Lower leg skin (tissue), 3 donors: ENCODE data around the gene MCF2L2.

Source experiments
- POLR2A ChIP-seq, 2 donors: fragments of 450-650 bp; IDR thresholded peaks; one replicate each; pipeline ENCODE4 v1.6.1; 2016 to 2017; ENCODE audit warnings: antibody characterized with exemption in 2 of 2, mild to moderate bottlenecking in 1 of 2, moderate library complexity in 1 of 2
- TF ChIP-seq, protein P1 (sequence below), 3 donors: fragments of 450-650 bp; IDR thresholded peaks; one replicate each; pipeline ENCODE4 v1.5.1; 2016; ENCODE audit warnings: antibody characterized with exemption in 3 of 3, mild to moderate bottlenecking in 3 of 3, moderate library complexity in 2 of 3

DNA sequence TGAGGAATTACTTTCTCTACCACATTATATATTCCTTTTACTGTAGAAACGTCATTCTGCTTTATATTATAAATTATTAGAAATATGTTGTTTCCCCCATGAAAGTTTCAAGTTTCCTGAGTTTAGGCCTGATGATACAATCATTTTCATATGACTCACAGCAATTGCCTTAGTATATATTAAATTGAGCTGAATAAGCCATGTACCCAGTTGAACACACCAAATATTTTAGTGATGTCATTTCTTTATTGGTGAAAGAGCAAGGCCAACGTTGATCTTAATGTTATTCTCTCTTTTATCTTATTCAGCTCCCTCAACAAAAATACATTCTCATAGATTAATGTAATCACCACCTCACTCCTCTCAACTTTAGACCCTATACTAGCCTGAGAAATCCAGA lies 144.5 kb downstream of the MCF2L2 start:
- TF ChIP-seq POLR2A (IDR thresholded peaks at IDR 0.05) = no peak
- TF ChIP-seq, protein P1, sequence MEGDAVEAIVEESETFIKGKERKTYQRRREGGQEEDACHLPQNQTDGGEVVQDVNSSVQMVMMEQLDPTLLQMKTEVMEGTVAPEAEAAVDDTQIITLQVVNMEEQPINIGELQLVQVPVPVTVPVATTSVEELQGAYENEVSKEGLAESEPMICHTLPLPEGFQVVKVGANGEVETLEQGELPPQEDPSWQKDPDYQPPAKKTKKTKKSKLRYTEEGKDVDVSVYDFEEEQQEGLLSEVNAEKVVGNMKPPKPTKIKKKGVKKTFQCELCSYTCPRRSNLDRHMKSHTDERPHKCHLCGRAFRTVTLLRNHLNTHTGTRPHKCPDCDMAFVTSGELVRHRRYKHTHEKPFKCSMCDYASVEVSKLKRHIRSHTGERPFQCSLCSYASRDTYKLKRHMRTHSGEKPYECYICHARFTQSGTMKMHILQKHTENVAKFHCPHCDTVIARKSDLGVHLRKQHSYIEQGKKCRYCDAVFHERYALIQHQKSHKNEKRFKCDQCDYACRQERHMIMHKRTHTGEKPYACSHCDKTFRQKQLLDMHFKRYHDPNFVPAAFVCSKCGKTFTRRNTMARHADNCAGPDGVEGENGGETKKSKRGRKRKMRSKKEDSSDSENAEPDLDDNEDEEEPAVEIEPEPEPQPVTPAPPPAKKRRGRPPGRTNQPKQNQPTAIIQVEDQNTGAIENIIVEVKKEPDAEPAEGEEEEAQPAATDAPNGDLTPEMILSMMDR (IDR thresholded peaks at IDR 0.05) = no peak
